H1 (cell line): ENCODE results near the gene TMEM156.

Source experiments
- EP300 ChIP-seq, 2 experiments: IDR thresholded peaks; 1 replicate in 1 of 2; 2 replicates in 1 of 2; pipeline ENCODE4 v1.6.1; 2011 to 2012; ENCODE audit warnings: low read depth in 2 of 2, low read length in 2 of 2, mild to moderate bottlenecking in 2 of 2, borderline replicate concordance in 1 of 2, inconsistent platforms in 1 of 2, moderate library complexity in 1 of 2
- POLR2A ChIP-seq, 2 experiments: IDR thresholded peaks; 1 replicate in 1 of 2; 2 replicates in 1 of 2; pipeline ENCODE4 v1.6.1; 2011; ENCODE audit warnings: low read depth in 2 of 2, low read length in 2 of 2, mild to moderate bottlenecking in 2 of 2; ENCODE audit errors: control extremely low read depth in 1 of 2
- POLR2AphosphoS5 ChIP-seq: IDR thresholded peaks from 2 replicates; pipeline ENCODE4 v1.6.1; 2011; ENCODE audit warnings: low read depth, low read length
- SP1 ChIP-seq: IDR thresholded peaks from 2 replicates; pipeline ENCODE4 v1.6.1; 2011; ENCODE audit warnings: low read depth, low read length
- ZNF274 ChIP-seq: IDR thresholded peaks from 2 replicates; pipeline ENCODE4 v1.7.0; 2012; ENCODE audit warnings: low read length, borderline replicate concordance; ENCODE audit errors: extremely low read depth
- TF ChIP-seq, protein P1 (sequence below), 3 experiments: IDR thresholded peaks; 1 replicate in 2 of 3; 2 replicates in 1 of 3; pipeline versions ENCODE4 v1.5.1 to v1.6.1; 2011; ENCODE audit warnings: low read length in 3 of 3, mild to moderate bottlenecking in 3 of 3, inconsistent platforms in 2 of 3, low read depth in 1 of 3, moderate library complexity in 1 of 3; ENCODE audit not compliant: insufficient read depth in 1 of 3; ENCODE audit errors: control extremely low read depth in 1 of 3

DNA sequence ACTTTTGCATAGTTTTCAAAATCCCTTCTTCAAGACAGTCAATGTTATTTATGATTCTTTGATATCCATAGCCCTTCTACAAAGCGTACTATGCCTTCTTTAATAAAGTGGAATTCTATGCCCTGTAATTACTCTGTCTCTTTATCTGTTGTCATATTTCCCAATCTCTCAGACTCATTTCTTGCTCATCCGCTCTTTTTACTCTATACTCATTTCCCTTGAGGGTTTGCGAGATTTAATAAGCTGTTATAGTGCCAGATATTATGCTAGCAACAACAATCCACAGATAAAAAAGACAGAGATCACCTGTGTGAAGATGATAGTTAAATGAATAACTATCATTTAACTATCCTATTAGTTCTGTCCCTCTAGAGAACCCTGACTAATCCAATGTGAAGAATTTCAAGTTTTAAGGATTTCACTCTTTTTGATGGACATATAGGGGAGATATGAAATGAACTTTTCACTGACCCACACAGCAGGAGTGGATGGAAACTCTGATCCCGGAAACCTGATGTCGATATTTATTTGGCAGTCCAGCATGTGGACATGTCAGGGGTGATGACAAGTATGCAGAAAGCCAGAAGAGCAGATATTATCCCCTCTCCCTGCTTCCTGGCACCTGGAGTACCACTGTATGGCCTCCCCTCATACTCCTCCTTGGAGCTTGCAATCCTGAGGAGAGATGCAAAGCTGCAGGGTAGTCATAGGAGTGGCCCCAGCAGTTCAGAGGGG, 49.7 kb downstream of the TMEM156 start:
- no peak for TF ChIP-seq ZNF274
- TF ChIP-seq, protein P1, sequence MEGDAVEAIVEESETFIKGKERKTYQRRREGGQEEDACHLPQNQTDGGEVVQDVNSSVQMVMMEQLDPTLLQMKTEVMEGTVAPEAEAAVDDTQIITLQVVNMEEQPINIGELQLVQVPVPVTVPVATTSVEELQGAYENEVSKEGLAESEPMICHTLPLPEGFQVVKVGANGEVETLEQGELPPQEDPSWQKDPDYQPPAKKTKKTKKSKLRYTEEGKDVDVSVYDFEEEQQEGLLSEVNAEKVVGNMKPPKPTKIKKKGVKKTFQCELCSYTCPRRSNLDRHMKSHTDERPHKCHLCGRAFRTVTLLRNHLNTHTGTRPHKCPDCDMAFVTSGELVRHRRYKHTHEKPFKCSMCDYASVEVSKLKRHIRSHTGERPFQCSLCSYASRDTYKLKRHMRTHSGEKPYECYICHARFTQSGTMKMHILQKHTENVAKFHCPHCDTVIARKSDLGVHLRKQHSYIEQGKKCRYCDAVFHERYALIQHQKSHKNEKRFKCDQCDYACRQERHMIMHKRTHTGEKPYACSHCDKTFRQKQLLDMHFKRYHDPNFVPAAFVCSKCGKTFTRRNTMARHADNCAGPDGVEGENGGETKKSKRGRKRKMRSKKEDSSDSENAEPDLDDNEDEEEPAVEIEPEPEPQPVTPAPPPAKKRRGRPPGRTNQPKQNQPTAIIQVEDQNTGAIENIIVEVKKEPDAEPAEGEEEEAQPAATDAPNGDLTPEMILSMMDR (IDR thresholded peaks at IDR 0.05; ENCODE audit: control extremely low read depth in 1 of 3, insufficient read depth in 1 of 3, low read depth in 1 of 3, low read length in 3 of 3), result no peak
- TF ChIP-seq POLR2AphosphoS5, result no peak
- TF ChIP-seq SP1, result no peak
- TF ChIP-seq EP300 (IDR thresholded peaks at IDR 0.05; ENCODE audit: borderline replicate concordance in 1 of 2, low read depth in 2 of 2, low read length in 2 of 2), result no peak
- no peak for TF ChIP-seq POLR2A (IDR thresholded peaks at IDR 0.05; ENCODE audit: control extremely low read depth in 1 of 2, low read depth in 2 of 2, low read length in 2 of 2)
